Common myeloid progenitor, CD34-positive (primary cell): ENCODE data around the gene CAMK1D.
"Not testable (repeated sequence)": the region's sequence is repeated elsewhere in the genome, so short reads cannot be mapped to it uniquely, and the experiment has no call there.

Experiments
- CTCF ChIA-PET: fragments of 350-600 bp; sonication (Branson Sonifier 250); formaldehyde crosslinking; loops from one replicate; lab custom pipeline; 2021; ENCODE audit warnings: antibody characterized with exemption; lab: Charles Lee
- POLR2A ChIA-PET: fragments of 350-600 bp; sonication (Branson Sonifier 250); formaldehyde crosslinking; loops from one replicate; lab custom pipeline; 2021; ENCODE audit warnings: antibody characterized with exemption; lab: Charles Lee
- DNase-seq, 3 donors: peaks; one replicate each; pipeline versions ENCODE4 v3.0.0 to v3.0.0-alpha.2; 2013
- H3K27ac ChIP-seq, 2 experiments: 1 replicate in 1 of 2; 2 replicates in 1 of 2; pipeline ENCODE4 v1.7.0; 2013; ENCODE audit warnings: inconsistent platforms in 2 of 2, low read length in 2 of 2, mild to moderate bottlenecking in 2 of 2, low read depth in 1 of 2, moderate library complexity in 1 of 2; ENCODE audit not compliant: severe bottlenecking in 2 of 2, insufficient read depth in 1 of 2, poor library complexity in 1 of 2
- H3K27me3 ChIP-seq, 5 experiments: replicated peaks in 2 of 5; 1 replicate in 3 of 5; 2 replicates in 2 of 5; pipeline versions ENCODE4 v1.6.1 to v1.7.0; 2013; ENCODE audit warnings: low read length in 4 of 5, mild to moderate bottlenecking in 2 of 5, moderate library complexity in 2 of 5, inconsistent platforms in 1 of 5; ENCODE audit not compliant: insufficient read depth in 5 of 5, control insufficient read depth in 4 of 5
- H3K36me3 ChIP-seq, 4 experiments: 1 replicate in 2 of 4; 2 replicates in 2 of 4; pipeline versions ENCODE4 v1.6.1 to v1.7.0; 2013; ENCODE audit warnings: low read length in 3 of 4, control low read depth in 1 of 4, mild to moderate bottlenecking in 1 of 4; ENCODE audit not compliant: control insufficient read depth in 4 of 4, insufficient read depth in 4 of 4
- H3K4me1 ChIP-seq, 4 experiments: 1 replicate in 3 of 4; 2 replicates in 1 of 4; pipeline versions ENCODE4 v1.6.1 to v1.7.1; 2013; ENCODE audit warnings: low read length in 3 of 4, mild to moderate bottlenecking in 3 of 4, control low read depth in 1 of 4, inconsistent platforms in 1 of 4, moderate library complexity in 1 of 4; ENCODE audit not compliant: control insufficient read depth in 4 of 4, insufficient read depth in 4 of 4; ENCODE audit errors: control extremely low read depth in 1 of 4
- H3K4me3 ChIP-seq, 7 experiments: 1 replicate in 4 of 7; 2 replicates in 3 of 7; pipeline versions ENCODE4 v1.5.1 to v1.7.0; 2013; ENCODE audit warnings: mild to moderate bottlenecking in 7 of 7, low read length in 6 of 7, moderate library complexity in 6 of 7, inconsistent platforms in 2 of 7, low read depth in 2 of 7, control low read depth in 1 of 7; ENCODE audit not compliant: insufficient read depth in 4 of 7, control insufficient read depth in 1 of 7; ENCODE audit errors: extremely low read depth in 1 of 7
- H3K9me3 ChIP-seq, 5 experiments: 1 replicate in 4 of 5; 2 replicates in 1 of 5; pipeline versions ENCODE4 v1.6.1 to v1.7.1; 2013; ENCODE audit warnings: low read length in 4 of 5, mild to moderate bottlenecking in 2 of 5, inconsistent platforms in 1 of 5, low read depth in 1 of 5, moderate library complexity in 1 of 5; ENCODE audit not compliant: control insufficient read depth in 4 of 5, insufficient read depth in 2 of 5; ENCODE audit errors: control extremely low read depth in 1 of 5
- WGBS: methylation state at CpG from one replicate; pipeline ENCODE4 v1.1.5; 2013; ENCODE audit not compliant: insufficient coverage; 5-methylcytosine and 5-hydroxymethylcytosine counted together

The CAMK1D gene

GRCh38 chr10:12742771-12743170 lies 393.4 kb downstream of the CAMK1D start:
- Histone ChIP-seq H3K36me3 (no peaks in the 10 kb centered on the region), H3K27ac (no peak overlapping the region), H3K4me3 (no peak overlapping the region), H3K27me3 (no peaks in the 10 kb centered on the region), H3K9me3 (no peaks in the 10 kb centered on the region), H3K4me1 (no peaks in the 10 kb centered on the region)
- ChIA-PET POLR2A (no interaction called here), CTCF (no interaction called here)
- DNase-seq: peak; percentile 2 to 48 (median 29)
- WGBS: 91% methylated on average over 10 of the region's 10 CpGs

GRCh38 chr10:12743466-12743865 lies 394.1 kb downstream of the CAMK1D start:
- POLR2A ChIA-PET, H3K9me3 ChIP-seq, DNase-seq, CTCF ChIA-PET, H3K27me3 ChIP-seq, H3K4me3 ChIP-seq, H3K27ac ChIP-seq, H3K36me3 ChIP-seq, H3K4me1 ChIP-seq: not testable (repeated sequence)
- 95% methylated on average over 3 of the region's 3 CpGs for WGBS

DNA sequence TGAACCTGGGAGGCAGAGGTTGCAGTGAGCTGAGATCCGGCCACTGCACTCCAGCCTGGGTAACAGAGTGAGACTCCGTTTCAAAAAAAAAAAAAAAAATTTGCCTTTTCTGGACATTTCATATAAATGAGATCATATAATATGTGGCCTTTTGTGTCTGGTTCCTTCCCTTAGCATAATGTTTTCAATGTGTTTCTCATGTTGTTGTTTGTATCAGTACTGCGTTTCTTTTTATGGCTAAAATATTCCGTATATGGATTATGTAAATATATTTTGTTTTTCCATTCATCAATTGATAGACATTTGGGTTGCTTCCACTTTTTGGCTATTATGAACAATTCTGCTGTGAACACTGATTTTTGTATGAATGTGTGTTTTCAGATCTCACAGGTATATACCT lies 394.6 kb downstream of the CAMK1D start:
- Histone ChIP-seq H3K36me3 (no peaks in the 10 kb centered on the region), H3K27ac (no peak overlapping the region), H3K9me3 (no peaks in the 10 kb centered on the region), H3K4me3 (no peak overlapping the region), H3K27me3 (no peaks in the 10 kb centered on the region), H3K4me1 (no peaks in the 10 kb centered on the region)
- no CpG with 5 or more reads among the region's 4 CpGs for WGBS
- POLR2A ChIA-PET: no interaction called here
- no peak for DNase-seq
- CTCF ChIA-PET: no interaction called here

GRCh38 chr10:12748186-12748585 lies 398.8 kb downstream of the CAMK1D start:
- 100% methylated on average over 4 of the region's 4 CpGs for WGBS
- CTCF ChIA-PET: no interaction called here

GRCh38 chr10:12749760-12750478 lies 400.6 kb downstream of the CAMK1D start:
- 97% methylated on average over 12 of the region's 14 CpGs for WGBS
- DNase-seq: no peak
- H3K4me1 ChIP-seq: no peaks in the 10 kb centered on the region
- ChIA-PET CTCF (no interaction called here), POLR2A (no interaction called here)
- H3K27ac ChIP-seq: no peak overlapping the region
- H3K36me3 ChIP-seq: no peaks in the 10 kb centered on the region
- H3K27me3 ChIP-seq: no peaks in the 10 kb centered on the region
- peaks cover 0 to 4% (median 0%) of the 10 kb centered on the region in 5 experiments for H3K9me3 ChIP-seq
- H3K4me3 ChIP-seq: no peak overlapping the region

More at GRCh38 chr10:12748186-12748585, 398.8 kb downstream of the CAMK1D start:
- no peaks in the 10 kb centered on the region for H3K9me3 ChIP-seq
- POLR2A ChIA-PET: no interaction called here
- no peaks in the 10 kb centered on the region for H3K27me3 ChIP-seq
- H3K27ac ChIP-seq: no peak overlapping the region
- H3K4me3 ChIP-seq: no peak overlapping the region
- H3K36me3 ChIP-seq: no peaks in the 10 kb centered on the region
- no peaks in the 10 kb centered on the region for H3K4me1 ChIP-seq
- no peak for DNase-seq

- H3K4me1 ChIP-seq: no peaks in the 10 kb centered on the region
- H3K4me3 ChIP-seq: no peak overlapping the region
- POLR2A ChIA-PET: no interaction called here
- CTCF ChIA-PET: interaction anchor here (1.1 kb wide), 1 partner anchor 32 kb away, joined by 3 read pairs; no protein-coding TSS in a partner anchor
- H3K27ac ChIP-seq: no peak overlapping the region
- no peak for DNase-seq
- no peaks in the 10 kb centered on the region for H3K27me3 ChIP-seq
- peaks cover 0 to 4% (median 0%) of the 10 kb centered on the region in 5 experiments for H3K9me3 ChIP-seq
- H3K36me3 ChIP-seq: no peaks in the 10 kb centered on the region
- 100% methylated on average over 6 of the region's 11 CpGs for WGBS
Measured at GRCh38 chr10:12750526-12751201, 401.3 kb downstream of the CAMK1D start.

DNA sequence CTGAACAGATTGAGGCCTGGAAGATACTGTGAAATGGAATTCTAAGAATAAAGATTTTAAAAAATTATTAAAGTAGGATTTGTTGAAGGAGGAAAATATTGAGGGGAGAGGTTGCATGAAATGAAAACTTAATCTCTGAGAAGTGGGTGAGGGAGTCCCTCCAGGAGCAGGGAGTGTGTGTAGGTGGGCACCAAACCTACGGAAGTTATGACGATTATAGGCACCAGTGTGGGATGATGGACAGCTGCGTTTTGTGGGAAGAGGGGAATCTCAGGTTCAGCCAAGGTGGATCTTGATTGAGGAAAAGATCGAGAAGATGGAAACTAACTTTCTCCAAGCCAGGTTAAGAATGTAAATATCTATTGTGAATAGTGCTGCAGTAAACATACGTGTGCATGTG lies 405.7 kb downstream of the CAMK1D start:
- H3K4me1 ChIP-seq: no peaks in the 10 kb centered on the region
- 50% methylated on average over 2 of the region's 5 CpGs for WGBS
- POLR2A ChIA-PET: no interaction called here

More for the DNA sequence above, 405.7 kb downstream of the CAMK1D start:
- Histone ChIP-seq H3K4me3 (no peak overlapping the region), H3K9me3 (peaks cover 0 to 4% (median 0%) of the 10 kb centered on the region in 5 experiments), H3K27me3 (no peaks in the 10 kb centered on the region), H3K27ac (no peak overlapping the region), H3K36me3 (no peaks in the 10 kb centered on the region)
- DNase-seq: no peak
- CTCF ChIA-PET: no interaction called here
